ENCODE measurements around the gene CHST15.

Gene CHST15, protein sequence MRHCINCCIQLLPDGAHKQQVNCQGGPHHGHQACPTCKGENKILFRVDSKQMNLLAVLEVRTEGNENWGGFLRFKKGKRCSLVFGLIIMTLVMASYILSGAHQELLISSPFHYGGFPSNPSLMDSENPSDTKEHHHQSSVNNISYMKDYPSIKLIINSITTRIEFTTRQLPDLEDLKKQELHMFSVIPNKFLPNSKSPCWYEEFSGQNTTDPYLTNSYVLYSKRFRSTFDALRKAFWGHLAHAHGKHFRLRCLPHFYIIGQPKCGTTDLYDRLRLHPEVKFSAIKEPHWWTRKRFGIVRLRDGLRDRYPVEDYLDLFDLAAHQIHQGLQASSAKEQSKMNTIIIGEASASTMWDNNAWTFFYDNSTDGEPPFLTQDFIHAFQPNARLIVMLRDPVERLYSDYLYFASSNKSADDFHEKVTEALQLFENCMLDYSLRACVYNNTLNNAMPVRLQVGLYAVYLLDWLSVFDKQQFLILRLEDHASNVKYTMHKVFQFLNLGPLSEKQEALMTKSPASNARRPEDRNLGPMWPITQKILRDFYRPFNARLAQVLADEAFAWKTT

GRCh38 chr10:124092860-124093773 lies at the start of gene CHST15:
Gene CHST15 (minus strand): TSS chr10:124093598. CDS start chr10:124046212, 47,386 bp downstream.
- no peak for DNase-seq

DNA sequence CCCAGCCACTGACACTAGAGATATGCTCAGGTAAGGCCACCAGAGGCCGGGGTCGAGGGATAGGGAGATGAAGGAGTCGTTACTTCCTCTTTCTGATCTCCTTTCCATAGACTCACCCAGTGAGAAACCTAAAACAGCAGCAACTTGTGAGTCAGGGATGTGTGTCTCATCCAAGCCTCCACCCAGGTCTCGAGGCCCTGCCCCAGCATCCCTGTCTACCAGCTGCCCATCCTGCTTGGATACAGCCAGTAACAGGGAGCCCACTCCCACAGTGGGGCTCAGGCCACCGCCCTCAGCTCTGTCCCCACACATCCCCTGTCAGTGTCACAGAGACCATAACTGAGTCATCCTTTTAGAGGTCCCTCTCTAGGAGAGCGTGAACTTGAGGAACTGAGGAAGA lies 49.6 kb upstream of the CHST15 start:
- DNase-seq = no peak

DNA sequence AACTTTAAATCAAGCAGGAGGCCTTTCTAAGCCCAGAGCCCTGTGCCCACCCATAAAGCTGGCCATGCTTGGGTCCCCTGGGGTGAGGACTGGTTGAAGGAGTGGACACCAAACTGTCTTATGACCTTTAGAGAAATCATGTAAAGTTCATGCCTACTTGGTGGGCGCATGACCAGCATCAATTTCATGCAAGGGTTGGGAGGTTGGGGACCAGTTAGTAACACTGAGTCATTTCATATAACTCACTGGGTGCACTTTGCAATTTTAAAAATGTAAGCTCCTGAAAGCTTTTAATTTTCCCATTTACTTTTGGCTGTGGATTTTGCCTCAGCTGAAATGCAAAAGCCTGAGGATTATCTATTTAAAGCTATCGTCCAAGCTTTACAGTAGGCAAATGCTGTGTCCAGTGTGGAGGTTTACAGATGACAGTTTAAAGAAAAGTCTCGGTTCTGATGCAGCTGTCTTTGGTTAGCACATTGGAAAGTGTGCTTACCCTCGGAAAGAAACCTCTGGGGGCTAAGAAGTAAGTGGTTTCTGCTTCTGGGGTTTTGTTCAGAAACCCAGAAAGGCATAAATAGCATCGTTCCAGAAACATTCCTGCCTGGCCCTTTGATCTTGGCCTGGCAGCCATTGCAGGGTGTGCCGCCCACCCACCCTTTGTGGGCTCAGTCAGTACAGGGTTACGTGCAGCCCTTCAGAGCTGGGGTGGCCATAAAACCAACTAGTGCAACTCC lies 48.8 kb upstream of the CHST15 start:
- no peak for DNase-seq

GRCh38 chr10:124138883-124139348 lies 45.5 kb upstream of the CHST15 start:
- DNase-seq = no peak

DNA sequence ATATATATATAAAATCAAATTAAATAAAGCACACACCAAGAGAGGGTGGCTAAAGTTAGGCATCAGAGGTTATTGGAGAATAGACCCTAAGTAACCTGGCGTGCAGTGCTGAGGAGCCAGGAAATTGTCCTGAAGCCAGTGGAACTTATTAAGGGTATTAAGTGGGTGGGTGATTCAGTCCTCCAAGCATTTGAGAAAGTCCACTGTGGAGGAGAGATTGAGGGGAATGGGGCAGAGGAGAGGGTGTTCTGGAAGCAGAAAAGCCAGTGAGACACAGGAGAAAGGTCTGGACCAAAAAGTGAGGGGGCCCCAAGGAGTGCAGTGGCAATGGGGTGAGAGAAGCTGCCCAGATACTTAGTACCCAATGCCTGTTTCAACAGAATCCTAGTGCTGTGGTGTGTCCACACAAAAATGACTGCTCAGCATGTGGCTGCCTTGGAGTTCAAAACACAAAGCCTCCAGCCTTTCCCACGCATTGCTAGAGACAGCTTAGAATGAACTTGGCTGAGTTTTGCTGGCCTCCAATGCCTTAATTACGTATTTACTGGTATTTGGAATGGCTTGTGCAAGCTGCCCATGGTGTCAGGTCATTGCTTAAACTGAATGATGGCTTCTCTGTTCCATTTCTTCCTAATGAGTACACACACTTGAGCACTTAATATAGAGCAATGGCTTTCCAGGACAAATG lies 44.9 kb upstream of the CHST15 start:
- DNase-seq = no peak

DNA sequence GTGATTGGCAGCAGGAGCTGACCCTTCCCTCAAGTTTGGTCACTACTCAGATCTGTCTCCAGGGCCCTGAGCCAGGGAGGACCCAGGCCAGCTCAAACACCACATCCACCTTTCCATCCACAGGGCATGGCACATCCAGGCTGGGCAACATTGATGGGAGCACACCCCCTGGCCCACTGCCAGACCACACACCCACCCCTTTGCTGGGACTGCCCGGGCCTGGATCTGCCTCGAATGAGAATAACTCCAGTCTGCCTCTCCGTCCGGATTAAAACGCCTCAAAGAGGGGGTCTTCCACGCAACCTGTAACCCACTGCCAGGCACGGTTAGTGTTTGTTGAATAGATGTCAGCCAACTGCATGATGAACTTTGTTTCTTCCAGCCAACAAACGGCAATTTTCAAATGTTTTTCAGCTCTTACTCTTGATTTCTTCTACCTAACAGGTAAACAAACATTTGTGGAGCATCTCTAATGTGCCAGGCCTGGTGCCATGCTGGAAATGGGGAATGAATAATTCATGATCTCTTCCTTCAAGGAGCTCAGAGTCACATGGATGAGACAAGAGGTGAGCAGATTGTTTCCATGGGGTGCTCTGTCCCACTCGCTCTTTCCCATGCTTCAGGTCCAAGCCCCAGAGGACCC lies 41.0 kb upstream of the CHST15 start:
- DNase-seq = no peak

GRCh38 chr10:124132876-124133275 lies 39.5 kb upstream of the CHST15 start:
- DNase-seq = no peak

DNA sequence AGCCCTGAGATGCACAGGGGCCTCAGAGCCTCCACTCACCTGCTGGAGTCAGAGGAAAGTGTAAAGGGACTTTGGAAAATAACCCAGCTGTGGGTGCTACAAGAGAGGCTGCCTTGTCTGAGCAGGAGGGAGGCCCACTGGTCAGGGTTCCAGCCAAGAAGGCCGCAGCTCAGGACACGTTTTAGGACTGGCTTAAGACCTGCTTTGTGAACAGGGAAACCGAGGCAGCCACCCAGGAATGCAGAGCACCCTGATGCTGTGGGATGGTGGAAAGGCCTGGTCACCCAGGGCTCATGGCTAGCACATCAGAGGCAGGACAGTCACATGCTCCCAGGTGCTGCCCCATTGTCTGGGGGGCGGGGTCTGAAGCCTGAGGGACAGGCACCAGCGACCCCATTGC lies 38.9 kb upstream of the CHST15 start:
- DNase-seq = no peak

- no peak for DNase-seq
These were observed 37.8 kb upstream of the CHST15 start for GRCh38 chr10:124131172-124131571.

GRCh38 chr10:124130198-124130900 lies 37.0 kb upstream of the CHST15 start:
- no peak for DNase-seq

- DNase-seq = no peak
These were observed 36.1 kb upstream of the CHST15 start for GRCh38 chr10:124129471-124129870.

DNA sequence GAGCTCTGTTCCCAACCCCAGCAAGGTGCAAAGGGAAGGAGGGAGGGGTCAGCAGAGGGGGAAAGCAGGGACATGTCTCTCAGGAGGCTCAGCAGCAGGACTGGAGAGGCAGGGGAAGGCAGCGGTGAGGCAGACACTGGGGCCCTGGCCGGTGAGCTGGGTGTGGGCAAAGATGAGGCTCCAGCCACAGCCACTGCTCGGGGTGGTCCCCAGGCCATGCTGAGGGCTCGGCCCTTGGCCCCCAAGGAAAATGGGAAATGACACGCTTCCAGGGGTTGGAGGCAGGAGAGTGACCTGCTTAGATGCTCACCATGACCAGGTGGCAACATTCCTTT lies 35.4 kb upstream of the CHST15 start:
- no peak for DNase-seq

DNA sequence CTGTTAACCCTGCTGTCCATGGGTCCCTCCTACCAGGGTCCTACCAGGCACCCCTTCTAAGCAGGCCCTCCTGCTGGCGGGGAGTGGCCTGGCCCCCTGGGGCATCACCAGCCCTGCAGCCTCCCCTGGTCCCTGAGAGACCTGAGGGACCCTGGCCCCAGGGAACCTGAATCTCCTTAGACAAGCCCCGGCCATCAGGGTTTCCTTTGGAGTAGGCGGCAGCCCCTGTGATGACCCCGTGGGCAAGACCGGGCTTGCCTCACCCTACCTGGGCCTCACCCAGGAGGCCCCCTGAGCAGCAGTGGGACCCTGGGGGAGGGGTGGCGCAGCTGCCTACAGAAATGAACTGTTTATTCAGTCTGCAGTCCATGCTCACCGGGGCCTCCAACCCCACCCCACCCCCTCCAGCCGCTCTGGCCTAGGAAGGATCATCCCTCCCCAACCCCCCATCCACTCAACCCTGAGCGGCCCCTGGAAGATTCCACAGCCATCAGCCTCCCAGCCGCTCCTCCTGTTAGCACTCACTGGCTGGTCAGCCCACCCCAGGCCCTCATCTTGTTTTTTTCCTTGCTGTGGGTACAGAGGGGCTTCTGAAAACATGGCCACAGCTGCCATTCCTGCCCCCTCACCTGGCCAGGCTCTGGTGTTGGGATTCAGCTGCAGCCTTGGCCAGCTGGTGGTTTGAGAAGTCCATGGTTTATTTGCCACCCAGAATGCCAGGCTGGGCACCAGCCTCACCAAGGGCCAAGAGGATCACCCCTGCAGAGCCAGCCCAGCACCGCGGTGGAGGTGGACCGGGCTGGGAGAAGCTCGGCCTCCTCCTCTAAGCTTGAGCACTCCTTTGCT lies 34.8 kb upstream of the CHST15 start:
- DNase-seq = no peak

DNA sequence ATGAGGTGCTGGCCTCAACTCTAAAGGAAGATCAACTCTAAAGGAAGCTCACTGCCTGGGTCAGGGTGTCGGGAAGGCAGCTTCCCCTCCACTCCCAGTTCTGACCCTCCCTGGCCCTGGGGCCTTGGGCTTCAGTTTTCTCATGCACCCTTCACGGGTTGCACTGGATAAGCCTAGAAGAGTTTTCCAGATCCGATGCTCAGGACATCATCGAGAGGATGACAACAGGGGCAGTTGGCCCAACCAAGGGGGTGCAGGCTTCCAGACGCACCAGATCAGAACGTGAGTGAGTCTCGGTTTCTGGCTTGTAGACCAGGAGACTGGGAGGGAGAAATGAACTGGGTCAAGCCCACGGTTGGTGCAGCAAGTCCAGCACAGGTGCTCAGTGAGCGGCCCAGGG lies 34.2 kb upstream of the CHST15 start:
- DNase-seq = no peak

GRCh38 chr10:124126983-124127385 lies 33.6 kb upstream of the CHST15 start:
- DNase-seq = no peak

GRCh38 chr10:124126145-124126982 lies 33.0 kb upstream of the CHST15 start:
- DNase-seq = no peak

GRCh38 chr10:124125305-124126116 lies 32.1 kb upstream of the CHST15 start:
- no peak for DNase-seq

DNA sequence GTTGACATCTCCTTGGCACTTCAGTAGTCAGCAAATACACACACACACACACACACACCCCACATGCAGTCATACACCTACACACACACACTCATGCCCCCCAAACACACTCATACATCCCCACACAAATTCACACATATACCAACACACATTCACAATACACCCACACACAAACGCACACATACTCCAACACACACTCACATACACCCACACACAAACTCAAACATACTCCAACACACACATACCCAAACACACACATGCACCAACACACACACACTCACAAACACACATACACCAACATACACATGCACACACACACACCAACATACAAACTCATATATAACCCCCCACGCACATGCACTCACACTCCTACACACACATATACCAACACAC lies 31.4 kb upstream of the CHST15 start:
- no peak for DNase-seq

All from activated naive CD4-positive, alpha-beta T cell treated with Interleukin-2 at 50 U/mL for 16 hours (primary cell).